Fibroblast of lung (primary cell): ENCODE results near the gene RADIL.

Experiments used
- EZH2 ChIP-seq: IDR thresholded peaks from 2 replicates; pipeline ENCODE4 v1.5.1; 2012; ENCODE audit warnings: low read length, control low read depth, mild to moderate bottlenecking; ENCODE audit errors: missing control alignments
- TF ChIP-seq, protein P1 (sequence below), 2 donors: IDR thresholded peaks in 1 of 2; conservative IDR thresholded peaks in 1 of 2; 1 replicate in 1 of 2; 2 replicates in 1 of 2; pipeline ENCODE4 v1.5.1; 2011 to 2012; ENCODE audit warnings: low read length in 2 of 2, control low read depth in 1 of 2, inconsistent platforms in 1 of 2, low read depth in 1 of 2, mild to moderate bottlenecking in 1 of 2

GRCh38 chr7:4797858-4798705 is 85.4 kb downstream of the RADIL start:
- TF ChIP-seq, protein P1, sequence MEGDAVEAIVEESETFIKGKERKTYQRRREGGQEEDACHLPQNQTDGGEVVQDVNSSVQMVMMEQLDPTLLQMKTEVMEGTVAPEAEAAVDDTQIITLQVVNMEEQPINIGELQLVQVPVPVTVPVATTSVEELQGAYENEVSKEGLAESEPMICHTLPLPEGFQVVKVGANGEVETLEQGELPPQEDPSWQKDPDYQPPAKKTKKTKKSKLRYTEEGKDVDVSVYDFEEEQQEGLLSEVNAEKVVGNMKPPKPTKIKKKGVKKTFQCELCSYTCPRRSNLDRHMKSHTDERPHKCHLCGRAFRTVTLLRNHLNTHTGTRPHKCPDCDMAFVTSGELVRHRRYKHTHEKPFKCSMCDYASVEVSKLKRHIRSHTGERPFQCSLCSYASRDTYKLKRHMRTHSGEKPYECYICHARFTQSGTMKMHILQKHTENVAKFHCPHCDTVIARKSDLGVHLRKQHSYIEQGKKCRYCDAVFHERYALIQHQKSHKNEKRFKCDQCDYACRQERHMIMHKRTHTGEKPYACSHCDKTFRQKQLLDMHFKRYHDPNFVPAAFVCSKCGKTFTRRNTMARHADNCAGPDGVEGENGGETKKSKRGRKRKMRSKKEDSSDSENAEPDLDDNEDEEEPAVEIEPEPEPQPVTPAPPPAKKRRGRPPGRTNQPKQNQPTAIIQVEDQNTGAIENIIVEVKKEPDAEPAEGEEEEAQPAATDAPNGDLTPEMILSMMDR (conservative IDR thresholded peaks at IDR 0.05 in 1 of 2, IDR thresholded peaks at IDR 0.05 in 1 of 2; ENCODE audit: low read depth in 1 of 2, low read length in 2 of 2), result peak; percentile 56 to 85
- TF ChIP-seq EZH2, result no peak
